ENCODE data around the gene LHX4.

The LHX4 gene

DNA sequence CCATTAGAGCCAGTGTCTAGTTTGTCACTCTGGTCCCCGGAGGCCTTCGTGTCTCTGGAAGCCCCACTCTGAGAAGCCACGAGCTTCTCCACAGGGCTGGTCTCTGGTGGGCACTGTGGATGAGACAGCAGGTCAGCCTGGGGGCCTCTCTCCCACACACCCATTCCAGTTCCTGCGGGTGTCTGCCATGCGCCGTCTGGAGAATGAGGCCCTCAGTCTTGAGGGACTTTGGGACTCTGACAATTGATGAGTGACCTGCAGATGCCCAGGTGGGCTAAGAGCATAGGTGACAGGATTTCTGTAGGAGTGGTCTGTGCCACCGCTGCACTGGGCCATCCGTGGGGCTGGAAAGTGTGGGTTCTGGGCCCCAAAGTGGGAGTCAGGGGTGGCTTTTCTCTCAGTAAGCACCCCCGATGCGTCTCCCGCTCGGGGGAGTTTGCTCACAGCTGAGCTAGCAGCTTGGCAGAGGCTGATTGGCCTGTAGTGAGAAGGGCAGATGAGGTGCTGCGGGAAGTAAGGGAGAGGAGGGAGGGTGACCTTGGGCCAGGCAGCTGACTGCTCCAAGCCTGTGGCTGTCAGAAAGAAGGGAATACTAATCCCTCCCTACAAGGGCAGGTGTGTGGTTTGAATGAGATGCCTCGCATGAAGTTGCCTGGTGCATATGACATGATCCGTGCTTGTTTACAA is 26.4 kb downstream of the LHX4 start:
- no peak for DNase-seq (ENCODE audit: low read depth in 1 of 2, low spot score in 1 of 2)

DNA sequence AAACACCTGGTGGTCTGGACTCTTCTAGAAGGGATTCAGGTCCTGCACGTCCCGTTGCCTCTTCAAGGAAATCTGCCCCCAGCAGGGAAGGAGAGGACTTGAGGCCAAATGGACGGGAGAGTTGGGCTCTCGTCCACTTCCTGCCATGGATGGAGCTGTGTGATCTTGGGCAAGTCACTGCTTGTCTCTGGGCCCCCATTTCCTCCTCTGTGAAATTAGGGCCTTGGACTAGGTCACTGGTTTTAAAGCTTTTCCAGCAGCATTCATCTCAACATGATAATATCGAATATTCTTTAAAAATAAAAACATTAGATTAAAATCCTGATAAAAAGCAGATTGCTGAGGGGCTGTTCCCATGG is 26.9 kb downstream of the LHX4 start:
- DNase-seq (ENCODE audit: low read depth in 1 of 2, low spot score in 1 of 2) = no peak

DNA sequence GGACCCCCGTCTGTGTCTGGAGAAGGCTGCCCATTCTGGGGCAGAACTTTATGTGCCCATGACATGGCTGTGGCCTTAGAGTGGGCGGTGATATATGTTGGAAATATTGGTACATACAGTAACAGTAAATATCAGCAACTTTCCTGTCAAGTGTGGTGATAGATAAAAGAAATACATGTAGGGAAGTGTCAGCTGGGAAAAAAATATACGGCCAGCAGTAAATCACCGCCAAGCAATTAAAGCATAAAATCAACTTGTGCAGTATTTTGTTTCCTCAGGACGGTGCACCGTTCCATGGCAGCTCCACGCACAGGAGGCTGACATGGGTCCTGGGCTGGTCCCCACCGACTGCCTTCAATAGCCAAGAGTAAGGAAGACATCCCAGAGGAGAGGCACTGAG is 27.4 kb downstream of the LHX4 start:
- no peak for DNase-seq (ENCODE audit: low read depth in 1 of 2, low spot score in 1 of 2)

DNA sequence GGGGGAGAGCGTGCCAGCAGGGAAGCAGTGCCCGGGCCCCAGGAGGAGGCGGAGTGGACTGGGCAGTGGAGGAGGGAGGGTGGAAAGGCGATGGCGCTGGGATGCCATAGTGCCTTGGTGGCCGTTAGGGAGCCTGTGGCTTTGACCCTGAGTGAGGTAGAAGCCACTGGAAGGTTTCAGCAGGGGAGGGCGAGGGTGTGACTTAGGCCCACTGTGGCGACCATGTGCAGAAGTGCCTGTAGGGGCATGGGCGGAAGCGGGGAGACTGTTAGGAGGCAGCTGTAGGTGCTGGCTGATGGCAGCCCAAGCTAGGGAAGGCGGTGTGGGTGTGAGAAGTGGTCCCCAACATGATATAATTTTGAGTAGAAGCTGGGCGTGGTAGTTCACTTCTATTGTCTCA is 28.2 kb downstream of the LHX4 start:
- no peak for DNase-seq (ENCODE audit: low read depth in 1 of 2, low spot score in 1 of 2)

DNA sequence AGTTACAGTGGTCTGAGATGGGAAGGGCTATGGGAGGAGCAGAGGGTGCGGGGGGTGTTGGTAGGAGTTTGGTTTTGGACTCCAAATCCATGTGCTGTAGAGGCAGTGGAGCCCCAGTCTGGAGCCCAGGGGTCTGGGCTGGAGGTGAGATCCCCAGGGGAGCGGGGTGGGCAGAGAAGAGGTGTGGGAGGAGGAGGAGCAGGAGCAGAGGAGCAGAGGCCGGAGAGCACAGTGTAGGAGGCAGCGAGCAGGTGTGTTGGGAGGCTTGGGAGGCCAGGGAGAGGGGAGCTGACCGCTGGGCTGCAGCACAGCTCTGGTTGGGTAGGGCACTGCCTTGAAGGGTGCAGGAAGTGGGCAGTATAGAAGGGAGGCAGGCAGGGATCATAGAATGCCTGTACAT is 28.9 kb downstream of the LHX4 start:
- no peak for DNase-seq (ENCODE audit: low read depth in 1 of 2, low spot score in 1 of 2)

DNA sequence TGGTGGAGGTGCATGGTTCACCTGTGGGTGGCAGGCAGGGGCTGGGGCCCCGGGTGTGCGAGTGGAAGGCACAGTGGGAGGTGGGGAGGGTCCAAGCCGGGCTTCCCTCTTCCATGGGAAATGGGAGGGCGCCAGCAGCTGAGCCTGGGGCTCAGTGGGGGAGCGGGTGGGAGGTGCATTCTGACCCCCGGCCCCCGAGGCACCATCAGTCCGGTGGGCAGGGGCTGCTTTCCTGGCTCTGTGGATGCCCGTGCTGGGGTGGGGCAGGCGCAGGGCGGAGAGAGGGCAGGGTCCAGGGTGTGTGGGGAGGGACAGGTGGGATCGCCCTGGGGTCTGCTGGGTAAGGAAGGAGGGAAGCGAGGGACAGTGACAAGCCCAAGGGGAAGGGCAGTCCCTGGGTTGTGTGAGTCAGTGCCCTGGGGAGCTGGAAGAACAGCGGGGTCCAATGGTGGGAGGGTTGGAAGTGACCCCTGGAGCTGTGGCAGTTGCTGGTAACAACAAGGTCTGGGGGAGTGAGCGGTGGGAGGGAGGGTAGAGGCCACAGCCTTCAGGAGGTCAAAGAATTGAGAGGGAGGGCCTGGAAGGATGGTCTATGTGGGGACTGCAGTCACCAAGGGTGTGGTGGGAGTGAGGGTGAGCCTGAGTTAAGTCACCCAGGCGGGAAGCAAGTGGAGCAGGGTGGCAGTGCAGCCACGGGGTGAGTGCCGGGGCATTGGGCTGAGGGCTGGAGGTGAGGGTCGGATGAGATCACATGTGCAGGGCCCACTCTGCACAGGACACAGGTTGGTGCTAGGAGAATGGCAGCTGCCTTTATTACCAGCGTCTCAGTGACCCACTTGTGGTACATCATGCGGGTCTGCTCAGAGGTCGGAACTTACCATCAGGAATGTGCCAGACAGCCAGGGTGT is 29.6 kb downstream of the LHX4 start:
- no peak for DNase-seq (ENCODE audit: low read depth in 1 of 2, low spot score in 1 of 2)

DNA sequence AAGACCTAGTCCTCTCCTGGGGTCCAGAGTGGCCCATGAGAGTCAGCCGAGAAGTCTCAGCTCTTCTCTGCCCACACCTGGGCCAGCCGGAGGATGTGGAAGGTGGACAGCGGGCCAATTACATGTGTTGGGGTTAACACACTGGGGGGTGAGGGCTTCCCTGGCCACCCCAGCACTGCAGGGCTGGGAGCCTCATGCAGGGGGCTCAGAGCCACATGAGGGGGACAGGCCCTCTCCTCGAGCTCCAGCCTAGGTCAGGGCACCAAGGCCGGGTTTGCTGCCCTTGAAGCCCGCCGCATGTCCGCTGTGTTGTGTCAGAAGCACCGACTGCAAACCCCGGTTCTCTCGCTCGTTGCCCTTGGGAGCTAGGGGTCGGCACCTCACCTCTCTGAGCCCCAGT is 30.5 kb downstream of the LHX4 start:
- DNase-seq (ENCODE audit: low read depth in 1 of 2, low spot score in 1 of 2) = no peak

DNA sequence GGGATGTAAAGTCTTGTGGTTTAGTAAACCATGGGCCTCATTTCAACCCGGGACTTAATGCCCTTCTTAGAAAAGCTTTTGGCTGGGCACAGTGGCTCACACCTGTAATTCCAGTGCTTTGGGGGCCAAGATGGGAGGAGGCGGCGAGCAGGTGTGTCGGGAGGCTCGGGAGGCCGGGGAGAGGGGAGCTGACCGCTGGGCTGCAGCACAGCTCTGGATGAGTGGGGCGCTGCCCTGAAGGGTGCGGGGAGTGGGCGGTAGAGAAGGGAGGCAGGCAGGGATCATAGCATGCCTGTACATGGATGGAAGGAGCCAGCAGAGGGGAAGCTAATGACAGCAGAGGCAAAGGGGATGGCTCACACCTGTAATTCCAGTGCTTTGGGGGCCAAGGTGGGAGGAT is 31.0 kb downstream of the LHX4 start:
- DNase-seq (ENCODE audit: low read depth in 1 of 2, low spot score in 1 of 2) = no peak

DNA sequence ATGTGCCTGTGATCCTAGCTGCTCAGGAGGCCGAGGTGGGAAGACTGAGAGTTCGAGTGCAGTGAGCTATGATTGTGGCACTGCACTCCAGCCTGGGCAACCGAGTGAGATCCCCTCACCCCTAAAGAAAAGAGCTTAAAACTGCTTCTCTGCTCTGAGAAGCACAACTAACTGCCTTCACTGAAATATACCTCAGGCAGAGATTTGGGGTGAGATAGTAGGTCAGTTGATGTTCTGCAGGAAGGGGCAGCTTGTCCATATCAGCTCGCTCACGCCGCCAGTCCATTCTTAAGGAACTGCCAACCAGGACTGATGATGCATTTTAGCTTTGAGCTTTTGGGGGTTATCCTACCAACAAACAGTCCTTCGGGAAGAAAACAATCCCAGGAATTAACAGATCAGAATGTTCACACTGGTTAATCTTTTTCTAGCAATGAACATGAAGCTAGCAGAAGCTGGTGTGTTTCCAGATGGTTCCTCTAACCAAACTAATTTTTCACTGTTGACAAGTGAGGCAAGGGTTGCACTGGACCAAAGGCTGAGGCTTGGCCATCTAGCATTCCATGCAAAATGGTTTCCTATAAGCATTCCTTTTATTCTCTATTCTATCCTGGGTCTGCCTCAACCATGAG is 31.6 kb downstream of the LHX4 start:
- DNase-seq (ENCODE audit: low read depth in 1 of 2, low spot score in 1 of 2) = no peak

DNA sequence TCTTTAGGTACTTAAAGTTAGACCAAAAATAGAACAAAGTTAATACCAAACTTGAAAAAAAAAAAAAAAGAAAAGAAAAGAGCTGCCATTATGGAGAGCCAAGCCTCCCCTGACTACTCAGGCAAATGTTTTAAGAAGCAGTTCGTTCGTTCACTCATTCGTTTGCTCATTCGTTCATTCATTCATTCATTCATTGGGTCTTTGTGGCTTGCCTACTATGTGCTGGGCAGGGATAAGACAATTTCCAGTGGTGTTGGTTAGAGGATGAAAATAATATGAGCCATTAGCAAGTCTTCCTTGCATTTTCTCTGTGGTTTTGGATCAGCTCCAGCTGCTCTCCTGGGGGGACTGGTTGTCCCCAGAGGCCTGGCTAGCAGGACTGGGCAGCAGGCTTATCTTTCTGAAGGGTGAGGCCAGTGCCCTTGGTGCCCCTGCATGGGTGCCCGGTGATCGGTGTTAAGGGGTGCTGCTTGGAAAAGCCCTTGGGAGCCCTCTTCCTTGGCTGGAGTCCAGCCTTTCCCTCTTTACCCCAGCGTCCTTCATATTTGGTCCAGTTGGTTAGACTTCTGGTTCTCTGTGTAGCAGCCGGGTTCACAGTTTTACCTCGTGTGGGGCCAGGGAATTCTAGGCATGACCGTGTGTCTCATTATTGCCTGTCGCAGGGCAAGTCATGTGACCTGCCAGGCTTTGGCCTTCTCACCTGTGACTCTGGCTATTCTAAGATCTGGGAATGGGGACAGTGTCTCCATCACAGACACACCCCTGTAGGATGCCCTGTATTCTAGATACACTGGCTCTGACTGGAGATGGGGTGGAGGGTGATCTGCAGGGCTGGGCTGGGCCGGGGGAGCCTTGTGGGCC is 32.8 kb downstream of the LHX4 start:
- no peak for DNase-seq (ENCODE audit: low read depth in 1 of 2, low spot score in 1 of 2)

DNA sequence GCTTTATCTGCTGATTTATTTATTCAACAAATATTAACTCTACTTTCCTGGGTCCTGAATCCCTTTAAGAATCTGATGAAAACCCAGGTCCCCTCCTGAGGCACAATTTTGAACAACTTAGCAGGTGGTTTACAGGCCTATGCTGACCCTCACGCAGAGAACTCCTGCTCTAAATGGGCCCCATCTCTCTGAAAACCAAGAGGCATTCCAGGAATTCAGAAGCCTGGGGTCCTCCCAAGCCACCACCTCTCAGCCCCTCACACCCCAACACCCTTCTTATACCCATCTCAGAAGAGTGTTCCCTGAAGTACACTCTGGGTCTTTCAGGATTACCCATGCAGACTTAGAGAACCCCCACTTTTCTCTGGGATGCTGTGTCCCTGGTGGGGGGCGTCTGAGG is 34.5 kb downstream of the LHX4 start:
- no peak for DNase-seq (ENCODE audit: low read depth in 1 of 2, low spot score in 1 of 2)

DNA sequence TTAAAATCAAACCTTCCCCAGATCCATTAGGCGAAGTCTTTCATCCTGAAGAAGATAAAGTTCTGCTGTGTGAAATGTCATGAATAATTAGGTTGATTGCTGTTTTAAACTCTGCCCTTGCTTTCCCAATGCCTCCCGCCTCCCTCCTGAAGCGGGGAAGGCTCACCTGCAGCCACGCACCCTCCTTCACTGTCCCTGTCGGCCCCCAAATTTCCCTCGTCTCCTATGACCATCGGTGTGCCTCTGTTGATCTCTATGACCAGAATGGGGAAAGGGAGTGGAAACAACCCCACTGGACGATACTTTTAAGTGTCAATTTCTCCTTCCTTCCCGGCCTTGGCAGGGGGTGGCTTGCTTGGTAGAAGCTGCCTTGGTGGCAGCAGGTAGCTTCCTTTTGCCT is 35.1 kb downstream of the LHX4 start:
- DNase-seq (ENCODE audit: low read depth in 1 of 2, low spot score in 1 of 2) = no peak

DNA sequence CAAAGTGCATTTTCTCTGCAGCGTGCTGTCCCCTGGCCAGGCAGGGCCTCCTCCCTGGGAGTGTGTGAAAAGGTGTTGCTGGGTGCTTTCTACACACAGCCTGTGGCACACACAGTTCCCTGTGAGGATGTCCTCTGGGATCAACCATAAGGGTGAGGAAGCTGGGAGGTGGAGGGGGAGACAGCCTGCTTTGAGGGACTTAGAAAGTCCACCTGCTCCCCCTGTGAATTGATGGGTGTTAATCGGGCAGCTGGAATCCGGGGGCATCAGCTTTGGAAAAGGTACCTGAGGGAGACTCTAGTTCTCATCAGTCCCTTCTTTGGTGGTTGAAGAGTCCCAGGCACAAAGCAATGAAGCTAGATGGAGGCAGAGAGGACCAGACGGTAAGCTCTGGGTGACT is 35.8 kb downstream of the LHX4 start:
- DNase-seq (ENCODE audit: low read depth in 1 of 2, low spot score in 1 of 2) = no peak

DNA sequence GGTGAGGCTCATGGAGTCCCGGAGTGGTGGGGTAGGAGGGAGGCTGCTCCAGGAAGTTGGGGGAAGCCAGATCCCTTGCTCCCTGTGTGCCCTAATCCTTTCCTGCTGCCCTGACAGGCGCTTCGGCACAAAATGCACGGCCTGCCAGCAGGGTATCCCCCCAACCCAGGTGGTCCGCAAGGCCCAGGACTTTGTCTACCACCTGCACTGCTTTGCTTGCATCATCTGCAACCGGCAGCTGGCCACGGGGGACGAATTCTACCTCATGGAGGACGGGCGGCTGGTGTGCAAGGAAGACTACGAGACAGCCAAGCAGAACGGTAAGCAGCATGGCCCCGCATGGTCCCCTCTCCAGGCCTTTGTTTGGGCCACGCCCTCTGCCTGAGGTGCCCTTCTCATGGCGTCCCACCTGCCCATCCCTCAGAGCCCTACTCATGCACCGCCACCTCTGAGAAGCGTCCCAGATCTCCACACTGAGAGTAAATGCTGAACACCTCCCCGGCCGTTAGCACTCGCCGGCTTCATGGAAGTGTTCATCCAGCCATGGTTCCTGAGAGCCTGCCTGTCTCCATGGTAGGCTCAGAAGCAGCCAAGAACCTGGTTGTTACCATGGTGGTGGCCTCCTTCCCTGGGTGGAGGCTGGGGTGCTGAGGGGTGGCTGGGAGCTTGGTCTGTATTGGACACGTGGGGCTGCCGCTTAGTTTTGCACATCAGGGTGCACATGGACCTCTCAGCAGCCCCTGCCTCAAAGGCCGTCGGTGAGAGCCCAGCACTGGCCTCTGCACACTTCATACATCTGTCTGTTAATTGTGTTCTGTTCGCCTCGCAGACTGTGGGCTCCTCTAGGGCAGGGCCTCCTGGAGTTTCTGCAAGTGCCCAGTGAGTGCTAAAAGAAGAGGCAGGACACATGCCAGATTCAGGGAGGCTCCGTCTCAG is 36.5 kb downstream of the LHX4 start:
- DNase-seq (ENCODE audit: low read depth in 1 of 2, low spot score in 1 of 2) = no peak

DNA sequence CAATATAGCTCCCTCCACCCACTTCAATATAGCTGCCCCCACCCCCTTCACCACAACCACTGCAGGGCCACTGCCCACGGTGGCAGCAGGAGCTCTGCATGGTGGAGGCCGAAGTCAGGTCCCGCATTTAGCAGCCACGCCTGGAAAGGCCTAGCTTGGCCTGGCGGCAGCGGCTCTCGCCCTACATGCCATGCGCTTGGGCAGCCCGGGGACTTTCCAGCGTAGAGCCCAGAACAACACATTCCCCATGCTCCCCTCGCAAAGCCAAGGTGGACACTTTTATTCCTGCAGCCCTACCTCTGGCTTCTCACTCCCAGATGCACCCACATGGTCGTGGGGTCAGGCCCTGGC is 37.1 kb downstream of the LHX4 start:
- DNase-seq (ENCODE audit: low read depth in 1 of 2, low spot score in 1 of 2) = no peak

DNA sequence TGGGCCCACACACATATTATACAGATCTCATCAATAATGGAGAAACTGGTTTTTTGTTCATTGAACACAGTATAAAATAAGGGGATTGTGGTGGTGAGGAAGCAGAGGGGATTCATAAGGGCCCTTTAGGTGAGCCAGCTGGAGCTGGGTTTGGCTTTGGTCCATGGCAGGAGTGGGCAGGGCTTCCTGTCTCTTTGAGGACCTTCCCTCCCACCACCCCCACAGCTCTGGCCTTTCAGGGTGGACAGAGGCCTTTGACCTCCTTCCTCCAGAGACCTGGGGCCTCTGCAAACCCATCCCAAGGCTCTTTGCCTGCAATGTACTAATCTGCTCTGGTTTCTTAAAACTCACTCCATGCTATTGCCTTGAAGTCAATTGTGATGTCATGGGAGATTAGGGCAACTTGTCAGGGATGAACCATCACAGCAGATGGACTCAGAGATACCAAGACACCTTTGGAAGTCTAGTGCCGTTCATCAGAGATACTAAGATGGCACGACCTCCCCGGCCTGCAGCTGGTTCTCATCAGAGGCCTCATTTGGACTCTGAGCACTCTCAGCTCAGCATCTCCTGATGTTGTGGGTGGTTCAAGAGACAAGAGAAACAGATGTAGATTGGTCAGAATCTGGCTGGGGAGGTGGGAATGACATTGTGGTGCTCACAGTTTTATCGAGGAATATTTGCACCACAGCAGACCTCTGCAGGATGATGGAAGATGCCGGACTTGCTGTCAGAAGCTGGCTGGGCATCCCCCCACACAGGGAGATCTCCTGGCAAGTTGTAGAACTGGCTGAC is 37.9 kb downstream of the LHX4 start:
- no peak for DNase-seq (ENCODE audit: low read depth in 1 of 2, low spot score in 1 of 2)

DNA sequence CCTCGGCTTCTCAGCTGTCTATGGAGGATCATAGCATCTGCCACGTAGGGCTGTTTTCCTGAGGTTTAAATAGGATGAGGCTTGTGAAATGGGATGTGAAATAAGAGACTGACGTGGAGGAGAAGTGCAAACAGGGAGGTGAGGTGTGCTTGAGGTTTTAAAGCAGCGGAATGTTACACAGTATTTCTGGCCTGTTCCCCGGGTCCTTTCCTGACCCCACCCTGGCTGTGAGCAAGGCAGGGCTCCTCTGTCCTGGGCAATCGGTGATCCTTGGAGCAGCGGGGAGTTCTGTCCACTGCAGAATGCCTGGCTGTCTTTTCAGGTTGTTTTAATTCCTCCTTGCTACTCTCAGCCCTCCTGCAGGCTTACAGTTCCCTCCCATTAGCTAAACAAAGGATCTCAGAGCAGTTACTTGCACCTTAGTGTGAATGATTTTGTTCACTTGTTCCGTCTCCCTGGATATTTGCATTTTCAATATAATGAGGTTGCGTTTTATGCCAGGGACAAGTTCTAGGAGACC is 38.6 kb downstream of the LHX4 start:
- no peak for DNase-seq (ENCODE audit: low read depth in 1 of 2, low spot score in 1 of 2)

DNA sequence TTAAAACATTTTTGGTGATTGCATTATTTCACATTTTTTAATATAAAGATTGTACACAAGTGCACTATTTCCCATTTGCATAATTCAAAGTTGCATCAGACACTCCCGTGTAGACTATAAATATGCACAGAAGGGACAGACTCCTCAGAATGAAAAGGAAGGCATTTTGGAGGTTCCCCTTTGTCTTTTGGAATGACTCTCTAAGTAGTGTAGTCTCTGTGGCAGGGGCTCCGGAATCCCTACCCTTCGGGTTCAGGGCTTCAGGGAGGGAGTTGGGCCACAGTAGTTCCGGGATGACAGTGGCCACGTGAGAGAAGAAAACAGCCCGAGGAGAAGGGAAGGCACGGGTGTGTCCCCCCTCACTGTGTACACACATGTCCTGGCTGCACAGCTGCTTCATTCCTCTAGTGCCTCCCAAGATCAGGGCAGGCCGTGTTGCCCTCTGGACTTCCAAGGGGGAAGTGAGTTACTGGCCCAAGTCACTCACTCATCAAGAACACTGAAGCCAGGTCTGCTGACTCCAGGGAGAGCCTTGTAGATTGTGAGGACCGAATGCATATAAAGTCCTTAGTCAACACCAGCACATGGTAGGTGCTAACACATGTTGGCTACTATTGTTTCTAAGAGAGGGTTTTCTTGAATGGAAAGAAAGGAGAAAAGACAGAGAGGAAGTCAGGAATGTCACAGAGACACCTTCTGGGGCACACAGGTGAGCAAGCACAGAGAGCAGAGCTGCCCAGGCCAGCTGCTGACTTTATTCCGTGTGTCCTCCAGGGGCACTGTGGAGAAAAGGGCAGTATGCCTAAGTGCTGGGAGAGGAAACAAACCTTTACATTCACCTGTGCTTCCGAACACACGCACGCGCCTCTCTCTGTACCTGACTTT is 39.8 kb downstream of the LHX4 start:
- DNase-seq (ENCODE audit: low read depth in 1 of 2, low spot score in 1 of 2) = no peak

All from activated CD4-positive, alpha-beta T cell treated with anti-CD3 and anti-CD28 coated beads, Interleukin-2, amount 50 U/mL, for 24 hours (primary cell).